AG04450 (cell line): ENCODE measurements around the gene MOBP. TPM values are rescaled to one million over a fixed set of nuclear protein-coding genes. Genes with fewer than 3 reads are reported as not detected.

ENCODE experiments used
- CTCF ChIA-PET: fragments of 300-600, 350-600 bp; formaldehyde crosslinking; extraction: SDS; loops from one replicate; lab custom pipeline; 2022; ENCODE audit warnings: antibody characterized with exemption, inconsistent platforms; lab: Charles Lee
- POLR2A ChIA-PET: fragments of 350-600 bp; formaldehyde crosslinking; extraction: SDS; loops from one replicate; lab custom pipeline; 2021; ENCODE audit warnings: antibody characterized with exemption, inconsistent platforms; lab: Yijun Ruan, JAX
- DNase-seq: peaks from one replicate; pipeline ENCODE4 v3.0.0-alpha.2; 2011; ENCODE audit warnings: low read depth, low spot score
- H3K27ac ChIP-seq: one replicate; pipeline ENCODE4 v1.5.1; 2012; ENCODE audit warnings: low read depth, low read length, control low read depth
- H3K27me3 ChIP-seq: one replicate; pipeline ENCODE4 v1.6.0; 2012; ENCODE audit warnings: low read length; ENCODE audit not compliant: control insufficient read depth, insufficient read depth
- H3K4me3 ChIP-seq: 2 replicates; pipeline ENCODE4 v1.5.1; 2011; ENCODE audit warnings: mild to moderate bottlenecking, low read depth, low read length, control low read depth
- H3K9me3 ChIP-seq: 2 replicates; pipeline ENCODE4 v1.5.1; 2012; ENCODE audit warnings: low read length; ENCODE audit not compliant: control insufficient read depth, insufficient read depth
- CTCF ChIP-seq: IDR thresholded peaks from 2 replicates; pipeline ENCODE4 v1.5.1; 2011; ENCODE audit warnings: low read depth, low read length, control low read depth, inconsistent platforms
- polyA plus RNA-seq: library from polyadenylated mRNA; depleted of rRNA; stranded (reverse); fragments of >200 nt; gene quantifications from 2 replicates; pipeline ENCODE4 v1.2.3, GENCODE V29; 2011

The MOBP gene
- polyA plus RNA-seq, 1 experiment = not detected

- TF ChIP-seq CTCF = no peak
- Histone ChIP-seq H3K4me3 (no peak overlapping the region), H3K27ac (no peak overlapping the region), H3K9me3 (no peaks in the 10 kb centered on the region), H3K27me3 (no peaks in the 10 kb centered on the region)
- no peak for DNase-seq
- ChIA-PET POLR2A (no interaction called here), CTCF (no interaction called here)
Measured at GRCh38 chr3:39533226-39533625, 65.7 kb downstream of the MOBP start.

- Histone ChIP-seq H3K4me3 (no peak overlapping the region), H3K27ac (no peak overlapping the region), H3K9me3 (no peaks in the 10 kb centered on the region), H3K27me3 (no peaks in the 10 kb centered on the region)
- ChIA-PET CTCF (interaction anchor here (1.2 to 9.4 kb wide), 2 partner anchors 639 to 660 kb away, joined by 3 to 121 read pairs; no protein-coding TSS in a partner anchor), POLR2A (no interaction called here)
- TF ChIP-seq CTCF = no peak
- no peak for DNase-seq
Measured at GRCh38 chr3:39540162-39540921, 72.9 kb downstream of the MOBP start.

GRCh38 chr3:39541442-39541841 lies 74.0 kb downstream of the MOBP start:
- CTCF ChIA-PET = interaction anchor here (0.6 to 9.4 kb wide), 12 partner anchors 10 to 698 kb away, joined by 3 to 121 read pairs (median 4); no protein-coding TSS in a partner anchor

GRCh38 chr3:39541917-39542329 lies 74.4 kb downstream of the MOBP start:
- Histone ChIP-seq H3K4me3 (no peak overlapping the region), H3K27me3 (no peaks in the 10 kb centered on the region), H3K9me3 (no peaks in the 10 kb centered on the region), H3K27ac (no peak overlapping the region)
- TF ChIP-seq CTCF = peak; percentile 61
- ChIA-PET POLR2A (no interaction called here), CTCF (interaction anchor here (0.7 to 9.4 kb wide), 12 partner anchors 9 to 650 kb away, joined by 3 to 121 read pairs (median 4); no protein-coding TSS in a partner anchor)
- no peak for DNase-seq

More at GRCh38 chr3:39541442-39541841, 74.0 kb downstream of the MOBP start:
- Histone ChIP-seq H3K27me3 (no peaks in the 10 kb centered on the region), H3K4me3 (no peak overlapping the region), H3K9me3 (no peaks in the 10 kb centered on the region), H3K27ac (no peak overlapping the region)
- no peak for DNase-seq
- POLR2A ChIA-PET = no interaction called here
- no peak for TF ChIP-seq CTCF

GRCh38 chr3:39542588-39542988 lies 75.1 kb downstream of the MOBP start:
- no peaks in the 10 kb centered on the region for H3K27me3 ChIP-seq
- CTCF ChIA-PET = interaction anchor here (0.7 to 9.4 kb wide), 10 partner anchors 9 to 643 kb away, joined by 3 to 121 read pairs (median 4); no protein-coding TSS in a partner anchor
- no peaks in the 10 kb centered on the region for H3K9me3 ChIP-seq
- H3K27ac ChIP-seq = no peak overlapping the region
- DNase-seq = no peak
- POLR2A ChIA-PET = no interaction called here
- TF ChIP-seq CTCF = no peak
- H3K4me3 ChIP-seq = no peak overlapping the region
